GM18505 (cell line): ENCODE results near the gene ARMC2.

Source experiments
- ATAC-seq: cut with Tn5 transposase; IDR thresholded peaks from one replicate; pipeline ENCODE4 v1.9.1; 2021; ENCODE audit not compliant: unreplicated experiment
- POLR2A ChIP-seq: IDR thresholded peaks from 4 replicates; pipeline ENCODE4 v1.6.1; 2011; ENCODE audit warnings: borderline replicate concordance; ENCODE audit not compliant: insufficient read depth, insufficient read length; ENCODE audit errors: extremely low read depth

ARMC2 gene

DNA sequence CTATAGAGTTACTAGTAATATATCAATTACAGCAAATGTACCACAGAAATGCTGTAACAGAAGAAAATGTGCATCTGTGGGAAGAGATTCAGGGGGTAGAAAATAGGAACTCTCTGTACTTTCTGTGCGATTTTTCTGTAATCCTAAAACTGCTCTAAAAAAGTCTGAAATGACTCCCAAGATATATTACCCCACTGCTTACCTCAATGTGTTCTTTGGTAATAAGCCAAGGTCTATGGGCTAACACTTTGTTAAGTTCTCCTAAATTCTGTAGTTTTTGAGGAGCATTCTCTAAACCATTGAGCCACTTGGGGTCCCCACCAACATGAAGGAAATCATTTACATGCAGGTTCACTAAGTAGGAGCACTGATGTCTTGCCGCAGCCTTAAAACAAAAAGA, 152.1 kb downstream of the ARMC2 start:
- no peak for ATAC-seq
- no peak for TF ChIP-seq POLR2A

DNA sequence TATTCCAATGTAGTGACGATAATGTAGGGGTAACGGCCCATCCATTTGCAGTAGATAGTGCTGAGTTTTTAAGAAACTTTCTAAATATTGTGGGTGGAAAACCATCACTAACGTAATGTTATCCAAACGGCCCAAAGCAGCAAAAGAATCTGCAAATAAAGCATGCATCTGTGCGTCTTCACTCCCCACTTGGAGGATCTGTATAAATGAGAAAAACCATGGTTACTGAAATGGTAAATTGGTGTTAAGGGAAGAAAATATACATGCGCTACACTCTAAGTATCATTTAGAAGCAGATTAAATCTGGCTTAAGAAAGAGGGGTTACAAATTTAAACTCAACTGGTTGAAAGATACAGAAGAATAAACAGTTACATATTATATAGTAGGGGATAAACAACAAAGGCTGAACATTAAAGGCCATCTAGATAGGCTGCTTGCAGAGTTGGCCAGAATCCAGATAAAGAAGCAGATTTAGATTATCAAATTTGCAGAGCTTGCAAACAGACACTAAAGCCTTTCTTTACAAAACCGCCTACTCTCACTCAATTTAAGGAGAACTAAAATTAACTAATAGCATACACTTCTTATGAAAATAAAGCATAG, 153.2 kb downstream of the ARMC2 start:
- no peak for ATAC-seq
- no peak for TF ChIP-seq POLR2A

DNA sequence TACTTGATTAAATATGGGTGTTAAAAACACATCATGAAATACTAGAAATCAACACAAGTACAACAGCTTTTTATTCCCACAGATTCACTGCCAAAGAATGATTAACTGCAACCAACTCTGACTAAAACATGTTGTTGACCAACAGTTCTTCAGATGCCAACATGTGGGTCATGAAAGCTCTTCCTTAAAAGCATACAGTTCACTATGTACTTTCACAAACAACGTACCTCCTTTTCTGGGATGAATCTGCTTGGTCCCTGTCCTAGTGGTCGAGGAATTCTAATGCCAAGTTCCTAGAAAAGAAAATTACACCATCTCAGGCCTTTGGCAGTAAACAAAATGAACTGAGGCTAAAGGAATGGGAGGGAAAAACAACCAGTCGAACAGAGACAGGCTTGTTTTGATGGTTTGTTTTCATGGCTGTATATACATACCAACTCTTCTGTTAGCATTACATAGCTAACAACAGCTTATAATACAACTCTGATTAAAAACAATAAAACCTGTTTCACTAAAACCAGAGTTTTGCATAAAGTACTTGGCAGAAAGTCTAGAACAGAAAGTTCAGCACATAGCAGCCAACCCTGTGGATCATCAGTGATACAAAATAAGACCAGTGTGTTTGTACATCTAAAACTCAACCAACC, 154.0 kb downstream of the ARMC2 start:
- ATAC-seq: no peak
- no peak for TF ChIP-seq POLR2A

DNA sequence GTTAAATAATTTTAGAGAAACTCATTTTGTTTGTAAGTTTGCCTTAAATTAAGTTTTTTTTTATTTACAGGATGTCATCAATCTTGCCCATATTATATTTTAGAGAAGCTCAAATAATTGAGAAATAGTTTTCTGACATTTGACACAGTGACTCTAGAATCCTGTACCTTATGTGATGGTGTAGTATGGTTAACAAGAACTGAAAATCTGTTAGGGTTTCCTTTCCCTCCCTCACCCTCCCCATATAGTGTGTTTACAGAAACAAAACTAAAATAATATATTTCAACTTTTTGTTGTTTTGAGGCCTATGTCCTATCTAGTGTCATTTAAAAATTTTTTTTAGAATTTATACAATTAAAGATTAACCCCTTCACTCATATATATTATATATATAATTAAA, 154.7 kb downstream of the ARMC2 start:
- TF ChIP-seq POLR2A: no peak
- ATAC-seq: no peak

DNA sequence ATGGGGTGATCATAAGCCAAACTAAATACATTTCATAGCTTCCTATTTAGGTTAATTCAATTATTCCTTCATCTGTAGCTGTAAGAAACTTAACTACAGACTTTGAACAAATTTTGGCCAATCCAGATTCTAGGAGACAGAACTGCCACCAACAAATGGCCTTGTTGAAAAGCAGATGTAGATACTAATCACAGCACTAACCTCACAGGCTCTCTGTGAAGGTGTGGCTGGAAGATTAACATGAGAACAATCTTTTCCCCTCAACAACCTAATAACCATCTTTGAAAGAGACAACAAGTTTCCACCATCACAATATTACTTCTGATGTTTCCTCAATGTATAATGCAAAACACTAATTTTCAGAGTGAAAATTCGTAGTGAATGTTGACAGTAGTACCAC, 158.6 kb downstream of the ARMC2 start:
- no peak for ATAC-seq
- TF ChIP-seq POLR2A: no peak

DNA sequence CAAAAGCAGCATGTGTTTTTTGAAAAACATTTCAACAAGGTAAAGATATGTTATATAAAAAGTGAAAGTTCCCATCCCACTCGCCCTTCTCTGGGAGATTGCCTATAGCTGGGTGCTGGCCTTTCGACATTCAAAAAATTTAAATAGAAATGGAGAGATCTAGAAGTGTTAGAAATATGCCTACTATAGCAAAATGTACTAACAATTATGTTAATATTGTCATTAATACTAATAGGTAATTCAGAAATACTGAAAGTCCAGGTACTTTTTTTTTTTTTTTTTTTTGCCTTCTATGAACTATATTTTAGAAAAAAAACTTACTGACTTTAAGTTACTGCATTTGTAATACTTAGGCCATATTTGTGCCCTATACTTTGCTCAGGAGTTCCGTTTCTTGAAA, 159.3 kb downstream of the ARMC2 start:
- no peak for TF ChIP-seq POLR2A
- no peak for ATAC-seq

DNA sequence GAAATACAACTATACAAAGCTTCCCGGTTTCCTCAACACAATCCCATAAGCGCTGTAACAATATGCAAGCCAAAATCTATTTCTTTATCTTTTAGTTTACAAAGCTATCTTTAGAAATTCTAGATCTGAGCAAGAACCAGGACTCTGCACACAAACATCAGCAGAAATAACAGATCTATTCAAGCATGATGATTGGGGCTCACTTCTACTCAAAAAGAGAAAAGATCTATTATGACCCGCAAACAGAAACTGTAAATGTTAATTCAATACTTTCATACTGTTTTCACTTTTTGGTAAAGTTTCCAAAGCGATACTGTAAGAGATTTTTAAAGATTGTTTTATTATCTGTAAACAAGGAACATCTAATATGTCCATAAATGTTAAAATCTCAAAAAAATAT, 159.8 kb downstream of the ARMC2 start:
- TF ChIP-seq POLR2A: no peak

DNA sequence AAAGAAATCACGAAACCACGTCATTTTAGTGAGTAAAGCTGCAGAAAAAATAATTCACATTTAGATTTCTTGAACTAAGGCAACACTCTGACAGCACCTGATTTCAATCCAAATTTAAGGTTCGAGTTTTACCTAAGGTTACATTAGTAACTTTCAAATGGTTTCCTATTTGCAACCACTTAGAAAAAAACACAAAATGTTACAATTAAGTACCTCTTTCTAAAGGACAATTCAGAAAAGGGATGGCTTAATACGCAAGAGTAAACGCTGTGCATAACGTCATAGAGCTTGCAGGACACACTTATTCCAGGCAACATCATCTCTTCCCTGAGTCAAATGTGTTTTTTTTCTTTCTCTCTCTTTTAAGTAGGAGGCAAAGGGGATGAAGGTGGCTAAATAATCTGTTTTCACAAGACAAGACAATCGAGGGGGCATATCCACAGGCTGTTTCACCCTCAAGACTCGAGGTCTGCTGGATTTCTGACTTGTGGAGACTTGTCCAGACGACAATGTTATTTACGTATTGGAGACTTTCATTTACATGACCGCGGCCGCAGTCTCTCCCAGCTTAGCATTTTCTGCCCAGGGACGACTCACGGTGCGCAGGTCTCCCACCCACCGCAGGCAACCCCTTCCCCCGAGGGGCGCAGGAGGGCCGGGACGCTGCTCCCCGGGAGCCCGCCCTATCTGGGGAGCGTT, 160.5 kb downstream of the ARMC2 start:
- no peak for TF ChIP-seq POLR2A
- ATAC-seq: peak; percentile 27

More for the DNA sequence above, 159.8 kb downstream of the ARMC2 start:
- ATAC-seq: no peak

DNA sequence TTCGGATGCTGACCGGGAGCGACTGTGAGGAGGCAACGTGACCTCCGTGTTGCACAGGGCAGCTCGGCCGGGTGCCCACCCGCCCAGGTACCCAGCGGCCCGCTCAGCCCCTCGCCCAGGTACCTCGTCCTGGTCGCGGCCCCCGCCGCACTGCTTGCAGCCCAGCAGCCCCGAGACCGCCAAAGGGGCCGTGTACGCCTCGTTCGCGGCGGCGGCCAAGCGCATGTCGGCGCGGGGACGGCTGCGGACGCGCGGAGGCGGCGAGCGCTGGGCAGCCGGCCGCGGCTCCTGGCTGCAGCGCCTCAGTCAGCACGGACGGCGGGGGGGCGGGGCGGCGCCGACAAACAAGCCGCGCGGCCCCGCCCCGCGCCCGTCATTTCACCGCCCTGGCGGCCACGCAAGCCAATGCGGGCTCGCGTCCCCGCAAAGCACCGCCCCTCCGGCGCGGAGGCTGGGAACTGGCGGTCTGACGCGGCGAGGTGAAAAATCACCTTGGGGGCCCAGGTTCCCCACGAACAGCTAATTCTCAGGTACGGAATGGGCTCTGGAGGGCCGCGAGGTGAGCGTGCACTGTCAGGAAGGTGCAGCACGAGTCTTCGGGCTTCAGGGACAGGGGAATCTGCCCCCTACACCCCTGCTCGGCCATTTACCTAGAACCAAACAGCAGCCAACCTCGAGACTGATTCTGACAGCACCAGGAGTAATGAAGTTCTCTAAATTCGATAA, 161.2 kb downstream of the ARMC2 start:
- no peak for TF ChIP-seq POLR2A
- peak; percentile 92 for ATAC-seq

DNA sequence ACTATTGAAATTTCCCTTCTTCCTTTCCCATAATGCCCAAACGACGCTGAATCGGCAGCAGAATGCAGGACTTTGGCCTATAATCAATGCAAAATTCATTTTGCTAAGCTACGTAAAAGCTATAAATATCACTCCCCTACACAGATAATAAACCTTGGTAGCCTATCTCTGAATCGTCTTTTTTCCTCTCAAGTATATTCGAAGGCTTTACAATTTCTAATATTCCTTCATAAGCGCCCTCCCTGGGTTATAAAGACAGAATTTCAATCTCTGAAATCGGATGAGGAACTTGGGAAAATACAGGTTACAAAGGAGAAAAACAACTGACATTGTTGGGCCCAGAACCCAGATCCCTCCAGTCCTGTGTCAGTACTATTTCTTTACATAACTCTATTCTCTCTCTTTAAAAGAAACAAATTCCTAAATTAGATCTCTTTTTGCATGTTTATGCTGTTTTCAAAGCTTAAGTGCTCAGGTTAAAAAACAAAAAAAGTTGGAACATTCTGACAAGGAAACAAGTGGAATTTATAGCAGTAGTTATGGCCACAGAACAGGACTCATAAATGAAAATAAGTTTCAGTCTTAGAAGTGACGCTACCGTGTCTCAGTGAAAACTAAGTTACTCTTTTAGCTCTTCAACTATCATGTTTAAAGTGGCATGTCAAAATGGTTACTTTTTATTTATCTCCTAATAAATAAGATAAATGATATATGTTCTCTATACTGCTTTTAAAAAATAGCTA, 161.9 kb downstream of the ARMC2 start:
- no peak for TF ChIP-seq POLR2A
- no peak for ATAC-seq

DNA sequence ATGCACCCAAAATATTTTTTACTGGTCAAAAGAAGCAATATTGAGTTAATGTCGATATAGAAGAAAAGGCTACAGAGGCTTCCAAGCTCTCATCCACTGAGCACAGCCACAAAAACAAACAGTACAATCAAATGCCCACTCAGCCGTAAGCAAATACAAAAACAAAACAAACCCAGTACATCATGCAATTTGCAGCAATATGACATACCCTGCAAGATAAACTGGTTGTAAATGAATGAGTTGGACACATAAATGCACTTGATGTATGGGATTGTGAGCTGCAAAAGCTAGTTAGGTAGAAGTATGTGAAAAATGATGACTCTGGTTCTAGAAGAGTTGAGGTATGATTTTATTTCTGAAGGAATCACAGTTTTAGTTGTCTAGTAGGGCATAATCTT, 162.5 kb downstream of the ARMC2 start:
- no peak for TF ChIP-seq POLR2A
- no peak for ATAC-seq

DNA sequence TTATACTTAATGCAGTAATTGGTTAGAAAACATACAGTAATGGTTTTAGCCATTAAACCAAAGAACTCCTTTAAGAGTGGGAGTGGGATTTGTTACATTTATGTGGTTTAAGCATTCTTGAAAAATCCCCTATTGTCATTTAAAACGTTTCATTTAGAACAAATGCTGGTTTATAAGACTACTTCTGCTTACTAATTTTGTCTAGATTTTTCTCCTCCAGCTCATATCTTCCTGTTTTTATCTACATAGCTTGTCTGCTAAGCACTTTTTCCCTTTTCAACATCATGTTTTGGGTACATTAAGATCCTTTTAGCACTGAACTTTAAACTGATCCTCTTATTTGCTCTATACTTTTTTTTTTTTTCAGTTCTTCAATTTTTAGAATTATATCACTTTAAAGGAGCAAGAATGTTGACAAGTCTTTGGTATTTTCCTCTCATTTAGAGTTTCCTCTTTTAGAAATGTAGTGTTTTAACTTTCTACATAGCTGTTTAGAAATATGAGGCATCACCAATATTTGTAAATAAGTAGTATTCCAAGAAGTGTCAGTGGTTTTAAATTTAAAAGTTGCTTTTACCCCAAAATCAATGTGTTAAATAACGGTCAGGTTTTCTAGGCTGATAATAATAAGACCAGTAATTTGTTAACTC, 165.6 kb downstream of the ARMC2 start:
- TF ChIP-seq POLR2A: no peak
- ATAC-seq: no peak
